Measurements from ENCODE around the gene REV1. TPM values are rescaled to one million over a fixed set of nuclear protein-coding genes. Genes with fewer than 3 reads are reported as not detected.

The REV1 gene
- total and polyA plus RNA-seq, 2 of the 13 experiments (the other 11 are each of a cell fraction or from before 2014, with no cell fraction given) = 49.1 to 71.8 TPM

DNA sequence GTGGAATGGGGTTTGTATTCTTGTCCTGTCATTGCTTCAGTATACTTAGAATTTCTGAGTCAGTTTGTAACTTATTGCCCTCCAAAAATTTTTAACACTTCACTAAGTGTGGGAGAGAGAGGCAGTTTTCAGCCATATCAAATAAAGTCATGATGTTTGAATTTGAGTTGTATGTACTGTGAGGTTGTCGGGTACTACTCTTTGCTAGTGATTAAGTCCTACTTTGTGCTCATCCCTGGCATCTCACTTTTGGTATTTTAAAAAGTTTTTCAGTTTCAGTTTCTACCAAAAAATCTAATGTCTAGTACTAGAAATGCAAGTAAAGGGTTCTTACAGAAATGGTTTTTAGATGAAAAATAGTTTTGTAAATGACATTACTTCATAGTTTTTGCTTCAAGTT lies 111.9 kb downstream of the REV1 start (continued):
- TF ChIP-seq, protein P1, sequence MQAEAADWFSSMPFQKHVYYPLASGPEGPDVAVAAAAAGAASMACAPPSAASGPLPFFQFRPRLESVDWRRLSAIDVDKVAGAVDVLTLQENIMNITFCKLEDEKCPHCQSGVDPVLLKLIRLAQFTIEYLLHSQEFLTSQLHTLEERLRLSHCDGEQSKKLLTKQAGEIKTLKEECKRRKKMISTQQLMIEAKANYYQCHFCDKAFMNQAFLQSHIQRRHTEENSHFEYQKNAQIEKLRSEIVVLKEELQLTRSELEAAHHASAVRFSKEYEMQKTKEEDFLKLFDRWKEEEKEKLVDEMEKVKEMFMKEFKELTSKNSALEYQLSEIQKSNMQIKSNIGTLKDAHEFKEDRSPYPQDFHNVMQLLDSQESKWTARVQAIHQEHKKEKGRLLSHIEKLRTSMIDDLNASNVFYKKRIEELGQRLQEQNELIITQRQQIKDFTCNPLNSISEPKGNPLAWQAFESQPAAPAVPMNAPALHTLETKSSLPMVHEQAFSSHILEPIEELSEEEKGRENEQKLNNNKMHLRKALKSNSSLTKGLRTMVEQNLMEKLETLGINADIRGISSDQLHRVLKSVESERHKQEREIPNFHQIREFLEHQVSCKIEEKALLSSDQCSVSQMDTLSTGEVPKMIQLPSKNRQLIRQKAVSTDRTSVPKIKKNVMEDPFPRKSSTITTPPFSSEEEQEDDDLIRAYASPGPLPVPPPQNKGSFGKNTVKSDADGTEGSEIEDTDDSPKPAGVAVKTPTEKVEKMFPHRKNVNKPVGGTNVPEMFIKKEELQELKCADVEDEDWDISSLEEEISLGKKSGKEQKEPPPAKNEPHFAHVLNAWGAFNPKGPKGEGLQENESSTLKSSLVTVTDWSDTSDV (CRISPR knock-in tag; IDR thresholded peaks at IDR 0.05) = no peak
- TF ChIP-seq MBNL3 (CRISPR knock-in tag; conservative IDR thresholded peaks at IDR 0.05) = no peak

DNA sequence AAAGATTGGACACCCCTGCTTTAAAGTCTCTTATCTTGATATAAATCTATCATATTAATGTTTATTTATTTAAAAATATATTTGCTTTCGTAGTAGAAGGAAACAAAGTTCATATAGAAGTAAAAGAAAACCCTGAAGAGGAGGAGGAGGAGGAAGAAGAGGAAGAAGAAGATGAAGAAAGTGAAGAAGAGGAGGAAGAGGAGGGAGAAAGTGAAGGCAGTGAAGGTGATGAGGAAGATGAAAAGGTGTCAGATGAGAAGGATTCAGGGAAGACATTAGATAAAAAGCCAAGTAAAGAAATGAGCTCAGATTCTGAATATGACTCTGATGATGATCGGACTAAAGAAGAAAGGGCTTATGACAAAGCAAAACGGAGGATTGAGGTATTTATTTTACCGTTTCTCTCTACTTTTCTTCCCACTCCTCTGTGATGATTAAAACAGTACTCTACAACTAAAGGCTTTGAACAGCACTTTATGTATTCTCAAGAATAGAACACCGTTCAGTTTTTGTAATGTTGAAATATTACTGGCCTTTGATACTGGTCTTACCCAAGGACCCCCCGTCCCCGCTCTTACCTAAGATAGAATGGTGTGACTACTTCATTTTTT lies 113.5 kb downstream of the REV1 start:
- Histone ChIP-seq H3K9ac (ENCODE audit: insufficient read depth, low read depth, low read length) (no peak overlapping the region), H3K36me3 (replicated peaks in 1 of 2; ENCODE audit: control insufficient read depth in 1 of 2, insufficient read depth in 2 of 2, low read length in 2 of 2) (peaks cover 21 to 83% of the 10 kb centered on the region in 2 experiments), H3K9me3 (ENCODE audit: low read length) (no peaks in the 10 kb centered on the region), H3K4me2 (ENCODE audit: low read depth, low read length) (no peak overlapping the region), H3K27me3 (ENCODE audit: control insufficient read depth in 1 of 2, insufficient read depth in 2 of 2, low read length in 2 of 2) (no peaks in the 10 kb centered on the region), H3K79me2 (ENCODE audit: insufficient read depth, low read length) (no peaks in the 10 kb centered on the region), H4K20me1 (ENCODE audit: insufficient read depth, low read length) (no peaks in the 10 kb centered on the region), H3K4me3 (replicated peaks in 1 of 3; ENCODE audit: insufficient read depth in 1 of 3, low read depth in 2 of 3, low read length in 3 of 3) (no peak overlapping the region), H3K27ac (ENCODE audit: extremely low read length, insufficient read depth, low read length) (no peak overlapping the region), H3K4me1 (ENCODE audit: insufficient read depth, low read length) (peaks cover 2% of the 10 kb centered on the region), H2AFZ (ENCODE audit: low read length) (no peak overlapping the region)
- in situ Hi-C loops (cut with HindIII; ENCODE audit: extremely low pct_ligation_motif_present, low pct_unique_long_range_greater_than_20kb) (no loop called here), intact Hi-C loops (cut with micrococcal nuclease; ENCODE audit: unreplicated experiment) (no loop called here)
- no TSS peak for BruUV-seq (replicated peaks)
- POLR2A ChIA-PET = no interaction called here
- 98% methylated on average over 7 of the region's 7 CpGs for WGBS (ENCODE audit: low lambda C conversion rate)
- no peak for ATAC-seq
- FAIRE-seq = no peak
- DNase-seq (ENCODE audit: low spot score) = no peak
- no peak for TF ChIP-seq POLR2G (IDR thresholded peaks at IDR 0.05; ENCODE audit: low read depth, low read length)
- TF ChIP-seq FOXP1 (IDR thresholded peaks at IDR 0.05) = peak; percentile 10; the same call in 1 of the 2 replicates
- TF ChIP-seq FOXP1 (CRISPR knock-in tag; IDR thresholded peaks at IDR 0.05) = no peak
- CTCF ChIA-PET (ENCODE audit: low intra/inter-chr PET ratio, low total read pairs) = no interaction called here
